GM12864 (cell line): ENCODE results near the gene PFKFB1.

Experiments
- DNase-seq: peaks from one replicate; pipeline ENCODE4 v3.0.0-alpha.2; 2011; ENCODE audit warnings: low read depth
- H3K4me3 ChIP-seq: 2 replicates; pipeline ENCODE4 v1.5.1; 2011; ENCODE audit warnings: mild to moderate bottlenecking, low read depth, low read length, control low read depth
- CTCF ChIP-seq: IDR thresholded peaks from 2 replicates; pipeline ENCODE4 v1.5.1; 2011; ENCODE audit warnings: low read depth, mild to moderate bottlenecking, moderate library complexity, low read length, control low read depth, inconsistent platforms; ENCODE audit errors: missing control alignments

PFKFB1 gene

GRCh38 chrX:54894159-54894558, 99.8 kb downstream of the PFKFB1 start:
- no peak overlapping the region for H3K4me3 ChIP-seq
- TF ChIP-seq CTCF = no peak
- no peak for DNase-seq

- peak; percentile 3 for DNase-seq
- no peak overlapping the region for H3K4me3 ChIP-seq
- TF ChIP-seq CTCF = peak; percentile 50
Measured at GRCh38 chrX:54891573-54891972, 102.4 kb downstream of the PFKFB1 start.

DNA sequence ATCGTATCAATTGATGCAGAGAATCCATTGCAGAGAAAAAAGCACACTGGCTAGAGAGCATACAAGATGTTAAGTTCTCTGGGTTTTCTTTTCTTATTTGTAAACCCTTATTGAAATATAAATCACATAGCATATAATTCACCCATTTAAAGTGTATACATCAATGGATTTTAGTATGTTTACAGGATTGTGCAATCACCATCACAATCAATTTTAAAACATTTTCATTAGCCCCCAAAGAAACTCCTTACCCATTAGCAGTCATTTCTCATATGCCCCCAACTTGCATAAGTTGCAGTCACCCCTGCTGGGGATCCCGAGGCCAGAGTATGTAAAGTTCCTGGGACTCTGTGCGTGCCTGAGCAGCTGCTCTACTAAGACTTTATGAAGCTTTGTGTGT, 108.2 kb downstream of the PFKFB1 start:
- no peak for DNase-seq
- TF ChIP-seq CTCF = no peak
- no peak overlapping the region for H3K4me3 ChIP-seq
